OCI-LY1 (cell line): ENCODE measurements around the gene TUBGCP6.

Experiments used
- H2AFZ ChIP-seq: fragments of 200-600 bp; sonication (generic), shearing (Covaris generic); 2 replicates; pipeline ENCODE4 v1.6.0; 2014; ENCODE audit warnings: antibody characterized with exemption, mild to moderate bottlenecking, low read length
- H3F3A ChIP-seq: fragments of 200-600 bp; sonication (generic), shearing (Covaris generic); 2 replicates; pipeline ENCODE4 v1.6.0; 2014; ENCODE audit warnings: mild to moderate bottlenecking, antibody characterized with exemption, low read length, moderate library complexity; ENCODE audit not compliant: insufficient read depth
- H3K27ac ChIP-seq: fragments of 200-600 bp; sonication (generic); 2 replicates; pipeline ENCODE4 v1.5.1; 2014; ENCODE audit warnings: low read length, mixed run types, mild to moderate bottlenecking, low read depth; ENCODE audit not compliant: poor library complexity, severe bottlenecking
- H3K27me3 ChIP-seq: fragments of 200-600 bp; sonication (generic); 2 replicates; pipeline ENCODE4 v1.6.0; 2014; ENCODE audit warnings: antibody characterized with exemption, mild to moderate bottlenecking, low read length, moderate library complexity; ENCODE audit not compliant: insufficient read depth
- H3K36me3 ChIP-seq: fragments of 200-600 bp; sonication (generic); 2 replicates; pipeline ENCODE4 v1.6.1; 2014; ENCODE audit warnings: mild to moderate bottlenecking, antibody characterized with exemption, low read length, moderate library complexity, mixed read lengths; ENCODE audit not compliant: insufficient read depth
- H3K4me1 ChIP-seq: fragments of 200-600 bp; sonication (generic); 2 replicates; pipeline ENCODE4 v1.5.1; 2014; ENCODE audit warnings: mild to moderate bottlenecking, low read length, moderate library complexity; ENCODE audit not compliant: insufficient read depth, severe bottlenecking
- H3K4me2 ChIP-seq: fragments of 200-600 bp; sonication (generic), shearing (Covaris generic); 2 replicates; pipeline ENCODE4 v1.6.1; 2014; ENCODE audit warnings: low read length
- H3K4me3 ChIP-seq: fragments of 200-600 bp; sonication (generic); 2 replicates; pipeline ENCODE4 v1.5.1; 2014; ENCODE audit warnings: low read length, low read depth, mild to moderate bottlenecking, mixed read lengths; ENCODE audit not compliant: poor library complexity, severe bottlenecking
- H3K79me2 ChIP-seq: fragments of 200-600 bp; shearing (Covaris generic); 2 replicates; pipeline ENCODE4 v1.6.1; 2016; ENCODE audit warnings: mixed run types, low read length, mixed read lengths; ENCODE audit not compliant: insufficient read depth
- H3K9ac ChIP-seq: fragments of 200-600 bp; sonication (generic), shearing (Covaris generic); 2 replicates; pipeline ENCODE4 v1.6.1; 2014; ENCODE audit warnings: mild to moderate bottlenecking, low read length, mixed read lengths
- H3K9me2 ChIP-seq: fragments of 200-600 bp; sonication (generic), shearing (Covaris generic); 2 replicates; pipeline ENCODE4 v1.6.1; 2014; ENCODE audit warnings: low read depth, mild to moderate bottlenecking, low read length, mixed read lengths
- H3K9me3 ChIP-seq: fragments of 200-600 bp; shearing (Covaris generic); 2 replicates; pipeline ENCODE4 v1.6.1; 2014; ENCODE audit warnings: low read length, mixed read lengths
- H4K20me1 ChIP-seq: fragments of 200-600 bp; sonication (generic), shearing (Covaris generic); 2 replicates; pipeline ENCODE4 v1.6.0; 2016; ENCODE audit warnings: mild to moderate bottlenecking, low read length; ENCODE audit not compliant: insufficient read depth
- EZH2 ChIP-seq: fragments of 200-600 bp; sonication (generic), shearing (Covaris generic); IDR thresholded peaks from 2 replicates; pipeline ENCODE4 v1.8.0; 2017; ENCODE audit warnings: borderline replicate concordance, mixed run types, mild to moderate bottlenecking, antibody characterized with exemption, low read length, moderate library complexity, mixed read lengths
- TF ChIP-seq, protein P1 (sequence below): fragments of 200-600 bp; sonication (generic), shearing (Covaris generic); IDR thresholded peaks from 2 replicates; pipeline ENCODE4 v1.5.1; 2017; ENCODE audit warnings: mild to moderate bottlenecking, antibody characterized with exemption, low read length, moderate library complexity, mixed read lengths

TUBGCP6 gene

DNA sequence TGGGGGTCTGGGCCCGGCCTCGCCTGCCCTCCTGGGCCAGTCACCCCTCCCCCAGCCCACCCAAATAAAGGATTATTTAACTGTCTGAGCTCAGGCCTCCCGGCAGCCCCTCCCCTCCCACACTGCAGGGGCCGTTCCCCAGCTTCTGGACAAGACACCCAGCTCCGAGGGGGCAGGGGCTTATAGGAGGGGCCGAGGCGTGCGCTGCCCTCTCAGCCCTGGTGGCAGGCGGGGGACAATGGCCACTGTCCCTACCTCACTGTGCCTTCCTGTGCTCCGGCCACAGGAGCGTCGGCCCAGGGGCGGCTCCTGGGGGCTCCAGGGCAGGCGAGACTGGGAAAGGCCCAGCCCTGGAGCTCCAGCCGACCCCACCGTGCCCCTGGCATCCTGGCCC, 46.2 kb downstream of the TUBGCP6 start:
- Histone ChIP-seq H3F3A (peaks cover 5% of the 10 kb centered on the region; the same call in 1 of the 2 replicates), H3K27ac (peak overlapping the region; percentile 82), H3K27me3 (no peaks in the 10 kb centered on the region), H3K36me3 (peaks cover 67% of the 10 kb centered on the region), H2AFZ (no peak overlapping the region), H3K4me2 (no peak overlapping the region), H3K9me3 (no peaks in the 10 kb centered on the region), H3K4me3 (no peak overlapping the region), H3K9ac (no peak overlapping the region), H4K20me1 (no peaks in the 10 kb centered on the region), H3K9me2 (no peaks in the 10 kb centered on the region), H3K4me1 (peaks cover 66% of the 10 kb centered on the region), H3K79me2 (peaks cover 21% of the 10 kb centered on the region)
- no peak for TF ChIP-seq EZH2
- TF ChIP-seq, protein P1, sequence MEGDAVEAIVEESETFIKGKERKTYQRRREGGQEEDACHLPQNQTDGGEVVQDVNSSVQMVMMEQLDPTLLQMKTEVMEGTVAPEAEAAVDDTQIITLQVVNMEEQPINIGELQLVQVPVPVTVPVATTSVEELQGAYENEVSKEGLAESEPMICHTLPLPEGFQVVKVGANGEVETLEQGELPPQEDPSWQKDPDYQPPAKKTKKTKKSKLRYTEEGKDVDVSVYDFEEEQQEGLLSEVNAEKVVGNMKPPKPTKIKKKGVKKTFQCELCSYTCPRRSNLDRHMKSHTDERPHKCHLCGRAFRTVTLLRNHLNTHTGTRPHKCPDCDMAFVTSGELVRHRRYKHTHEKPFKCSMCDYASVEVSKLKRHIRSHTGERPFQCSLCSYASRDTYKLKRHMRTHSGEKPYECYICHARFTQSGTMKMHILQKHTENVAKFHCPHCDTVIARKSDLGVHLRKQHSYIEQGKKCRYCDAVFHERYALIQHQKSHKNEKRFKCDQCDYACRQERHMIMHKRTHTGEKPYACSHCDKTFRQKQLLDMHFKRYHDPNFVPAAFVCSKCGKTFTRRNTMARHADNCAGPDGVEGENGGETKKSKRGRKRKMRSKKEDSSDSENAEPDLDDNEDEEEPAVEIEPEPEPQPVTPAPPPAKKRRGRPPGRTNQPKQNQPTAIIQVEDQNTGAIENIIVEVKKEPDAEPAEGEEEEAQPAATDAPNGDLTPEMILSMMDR, result no peak

DNA sequence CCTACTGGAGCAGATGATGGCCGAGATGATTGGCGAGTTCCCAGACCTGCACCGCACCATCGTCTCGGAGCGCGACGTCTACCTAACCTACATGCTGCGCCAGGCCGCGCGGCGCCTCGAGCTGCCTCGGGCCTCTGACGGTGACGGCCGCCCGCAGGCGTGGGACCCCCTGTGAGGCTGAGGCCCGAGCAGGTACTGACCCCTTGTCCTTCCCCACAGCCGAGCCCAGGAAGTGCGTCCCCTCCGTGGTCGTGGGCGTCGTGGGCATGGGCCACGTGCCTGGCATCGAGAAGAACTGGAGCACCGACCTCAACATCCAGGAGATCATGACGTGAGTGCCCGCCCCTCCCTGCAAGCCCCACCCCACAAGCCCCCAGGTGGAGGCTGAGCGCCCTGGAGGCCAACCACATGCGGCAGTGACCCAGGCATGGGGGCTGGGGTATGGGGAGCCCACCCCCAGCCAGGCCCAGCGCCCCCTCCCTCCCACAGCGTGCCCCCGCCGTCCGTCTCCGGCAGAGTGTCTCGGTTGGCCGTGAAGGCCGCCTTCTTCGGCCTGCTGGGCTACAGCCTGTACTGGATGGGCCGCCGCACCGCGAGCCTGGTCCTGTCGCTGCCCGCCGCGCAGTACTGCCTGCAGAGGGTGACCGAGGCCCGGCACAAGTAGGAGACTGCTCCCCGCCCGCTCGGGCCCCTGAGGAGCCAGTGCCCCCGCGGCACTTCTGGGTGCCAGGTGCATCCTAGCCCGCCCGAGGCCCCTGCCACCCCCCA, 46.8 kb downstream of the TUBGCP6 start:
- Histone ChIP-seq H3K79me2 (peaks cover 16% of the 10 kb centered on the region), H3K9me2 (no peaks in the 10 kb centered on the region), H3K4me3 (no peak overlapping the region), H3K9me3 (no peaks in the 10 kb centered on the region), H3K27me3 (no peaks in the 10 kb centered on the region), H4K20me1 (no peaks in the 10 kb centered on the region), H3F3A (peaks cover 5% of the 10 kb centered on the region; the same call in 1 of the 2 replicates), H3K27ac (no peak overlapping the region), H3K9ac (no peak overlapping the region), H3K4me1 (peaks cover 72% of the 10 kb centered on the region), H3K36me3 (peaks cover 67% of the 10 kb centered on the region), H3K4me2 (no peak overlapping the region), H2AFZ (no peak overlapping the region)
- no peak for TF ChIP-seq EZH2
- TF ChIP-seq, protein P1, result no peak

DNA sequence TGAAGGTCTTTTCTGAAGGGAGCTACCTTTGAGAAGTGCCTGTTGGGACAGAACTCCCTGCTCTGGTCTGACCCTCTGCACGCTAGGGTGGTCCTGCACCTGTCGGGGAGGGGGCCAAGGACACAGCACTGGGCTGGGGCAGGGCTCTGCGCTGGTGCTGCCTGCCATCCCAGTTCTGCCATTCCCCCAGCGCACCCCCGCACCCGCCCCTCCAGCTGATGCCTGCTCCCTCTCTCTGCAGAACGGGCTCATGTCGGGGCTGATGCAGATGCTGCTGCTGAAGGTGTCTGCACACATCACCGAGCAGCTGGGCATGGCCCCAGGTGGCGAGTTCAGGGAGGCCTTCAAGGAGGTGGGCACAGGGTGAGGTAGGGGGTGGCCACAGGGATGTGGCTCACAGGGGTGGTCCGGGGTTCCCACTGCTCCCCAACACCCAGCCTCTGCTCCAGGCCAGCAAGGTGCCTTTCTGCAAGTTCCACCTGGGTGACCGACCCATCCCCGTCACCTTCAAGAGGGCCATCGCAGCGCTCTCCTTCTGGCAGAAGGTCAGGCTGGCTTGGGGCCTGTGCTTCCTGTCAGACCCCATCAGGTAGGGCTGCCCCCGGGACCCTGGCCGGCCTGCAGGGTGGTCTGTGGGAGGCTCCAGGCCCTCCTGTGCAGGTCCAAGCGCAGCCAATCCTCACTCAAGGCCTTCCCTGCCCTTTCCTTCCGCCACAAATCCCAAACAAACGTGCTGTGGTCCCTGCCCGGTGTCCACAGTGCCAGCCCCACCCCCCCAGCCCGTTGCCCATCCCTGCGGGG, 47.6 kb downstream of the TUBGCP6 start:
- no peak overlapping the region for H2AFZ ChIP-seq
- no peaks in the 10 kb centered on the region for H3K9me2 ChIP-seq
- H3F3A ChIP-seq, result peaks cover 6% of the 10 kb centered on the region
- no peaks in the 10 kb centered on the region for H4K20me1 ChIP-seq
- no peak for TF ChIP-seq EZH2
- TF ChIP-seq, protein P1, result no peak
- no peaks in the 10 kb centered on the region for H3K9me3 ChIP-seq
- H3K27me3 ChIP-seq, result no peaks in the 10 kb centered on the region
- no peak overlapping the region for H3K4me2 ChIP-seq
- H3K9ac ChIP-seq, result no peak overlapping the region
- no peak overlapping the region for H3K4me3 ChIP-seq
- H3K36me3 ChIP-seq, result peaks cover 61% of the 10 kb centered on the region
- peak overlapping the region; percentile 100 for H3K27ac ChIP-seq
- peaks cover 7% of the 10 kb centered on the region; the same call in 1 of the 2 replicates for H3K79me2 ChIP-seq
- H3K4me1 ChIP-seq, result peaks cover 72% of the 10 kb centered on the region
